Measurements from ENCODE around the gene TPST1.
"Not testable (repeated sequence)": the region's sequence is repeated elsewhere in the genome, so short reads cannot be mapped to it uniquely, and the experiment has no call there.

The TPST1 gene

GRCh38 chr7:66189695-66190503 lies 15.2 kb upstream of the TPST1 start:
- DNase-seq, result no peak

GRCh38 chr7:66190504-66190857 lies 14.7 kb upstream of the TPST1 start:
- DNase-seq, result no peak

- DNase-seq, result no peak
Measured at GRCh38 chr7:66193146-66193725, 11.9 kb upstream of the TPST1 start.

- DNase-seq, result no peak
Measured at GRCh38 chr7:66198469-66198868, 6.7 kb upstream of the TPST1 start.

- DNase-seq, result no peak
Measured at GRCh38 chr7:66198956-66199355, 6.2 kb upstream of the TPST1 start.

- no peak for DNase-seq
Measured at GRCh38 chr7:66202441-66202840, 2.7 kb upstream of the TPST1 start.

GRCh38 chr7:66205741-66206090 lies 582 bp downstream of the TPST1 start:
- no peak for DNase-seq

- no peak for DNase-seq
Measured at GRCh38 chr7:66206119-66206933, 1.2 kb downstream of the TPST1 start.

- DNase-seq, result no peak
Measured at GRCh38 chr7:66206934-66207240, 1.8 kb downstream of the TPST1 start.

- no peak for DNase-seq
Measured at GRCh38 chr7:66207540-66207939, 2.4 kb downstream of the TPST1 start.

GRCh38 chr7:66211429-66211828 lies 6.3 kb downstream of the TPST1 start:
- no peak for DNase-seq

GRCh38 chr7:66213637-66214036 lies 8.5 kb downstream of the TPST1 start:
- DNase-seq, result no peak

GRCh38 chr7:66216687-66217086 lies 11.6 kb downstream of the TPST1 start:
- no peak for DNase-seq

- no peak for DNase-seq
Measured at GRCh38 chr7:66219805-66220204, 14.7 kb downstream of the TPST1 start.

GRCh38 chr7:66221442-66221841 lies 16.3 kb downstream of the TPST1 start:
- no peak for DNase-seq

- DNase-seq, result no peak
Measured at GRCh38 chr7:66227808-66228207, 22.7 kb downstream of the TPST1 start.

- not testable (repeated sequence) for DNase-seq
Measured at GRCh38 chr7:66231326-66232216, 26.4 kb downstream of the TPST1 start.

GRCh38 chr7:66233638-66234037 lies 28.5 kb downstream of the TPST1 start:
- peak in 1 of 2 donors; percentile 5 for DNase-seq

GRCh38 chr7:66236713-66237303 lies 31.7 kb downstream of the TPST1 start:
- DNase-seq, result no peak

GRCh38 chr7:66237906-66238772 lies 33.0 kb downstream of the TPST1 start:
- DNase-seq, result no peak

GRCh38 chr7:66238773-66239466 lies 33.8 kb downstream of the TPST1 start:
- DNase-seq, result no peak

Measured in inflammatory macrophage (primary cell).